HG03175 (cell line): Measurements from ENCODE around the gene DLL4.

Source experiments
- ATAC-seq: cut with Tn5 transposase; IDR thresholded peaks from one replicate; pipeline ENCODE4 v1.9.1; 2021; ENCODE audit warnings: mild to moderate bottlenecking, moderate library complexity; ENCODE audit not compliant: unreplicated experiment

Gene DLL4

GRCh38 chr15:40986820-40987219, 57.7 kb downstream of the DLL4 start:
- no peak for ATAC-seq

DNA sequence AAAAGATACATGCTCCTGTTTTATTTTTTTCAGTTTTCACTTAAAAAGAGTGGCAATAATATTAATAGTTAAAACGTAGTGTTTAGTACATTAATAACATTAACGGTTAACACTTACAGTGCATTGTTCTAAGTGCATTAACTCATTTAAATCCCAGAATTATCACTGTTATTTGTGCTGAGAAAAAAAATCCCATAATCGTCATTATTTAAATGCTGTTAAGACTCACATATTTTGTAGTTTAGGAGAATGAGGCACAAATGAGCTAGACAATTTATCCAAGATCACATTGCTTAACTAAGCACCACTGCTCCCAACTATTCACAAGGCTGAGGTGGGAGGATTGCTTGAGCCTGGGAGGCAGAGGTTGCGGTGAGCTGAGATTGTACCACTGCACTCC, 59.0 kb downstream of the DLL4 start:
- ATAC-seq = no peak
